ENCODE results near the gene PSMD13. TPM values are rescaled to one million over a fixed set of nuclear protein-coding genes. Genes with fewer than 3 reads are reported as not detected.

The PSMD13 gene
- total RNA-seq, 1 experiment from 2014 or later: 141 TPM

DNA sequence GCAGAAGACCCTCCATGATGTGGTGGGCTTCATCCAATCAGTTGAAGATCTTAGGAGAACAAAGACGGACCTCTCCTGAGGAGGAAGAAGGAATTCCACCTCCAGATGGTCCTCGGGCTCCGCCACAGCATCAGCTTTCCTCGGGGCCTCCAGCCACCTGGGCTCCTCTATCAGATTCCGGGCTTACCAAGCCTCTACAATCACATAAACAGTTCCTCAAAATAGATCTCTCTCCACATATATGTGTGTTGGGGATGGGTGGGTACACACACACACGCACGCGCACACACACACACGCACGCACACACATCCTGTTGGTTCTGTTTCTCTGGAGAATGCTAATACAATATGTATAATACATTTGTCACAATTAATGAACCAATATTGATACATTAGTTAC is 22.6 kb downstream of the PSMD13 start:
- no peaks in the 10 kb centered on the region for H3K4me1 Mint-ChIP-seq
- Histone ChIP-seq H2BK20ac (ENCODE audit: low read depth, low read length, poor library complexity, severe bottlenecking) (no peak overlapping the region), H4K8ac (replicated peaks; ENCODE audit: insufficient read length, low read depth, low read length) (no peak overlapping the region), H3K79me1 (ENCODE audit: insufficient read depth, low read depth, low read length, poor library complexity, severe bottlenecking) (no peaks in the 10 kb centered on the region), H4K20me1 (ENCODE audit: control insufficient read depth, insufficient read depth, insufficient read length) (no peaks in the 10 kb centered on the region), H3K9ac (ENCODE audit: extremely low read depth, insufficient read length, low read length) (no peak overlapping the region), H3K4me2 (ENCODE audit: insufficient read depth, insufficient read length, low read length) (no peak overlapping the region), H3K23ac (ENCODE audit: insufficient read length, low read depth, low read length) (no peak overlapping the region), H3K9me3 (ENCODE audit: control insufficient read depth, low read depth, low read length) (no peaks in the 10 kb centered on the region), H3K27ac (ENCODE audit: insufficient read length, low read depth, low read length) (no peak overlapping the region), H4K5ac (ENCODE audit: insufficient read length, low read depth, low read length) (no peak overlapping the region), H3T11ph (ENCODE audit: low read length) (no peak overlapping the region), H3K79me2 (ENCODE audit: insufficient read depth, low read length) (no peaks in the 10 kb centered on the region), H2BK15ac (ENCODE audit: low read depth, low read length) (no peak overlapping the region), H3K18ac (ENCODE audit: insufficient read length, low read depth, low read length) (no peak overlapping the region), H3K4ac (ENCODE audit: low read depth, low read length) (no peak overlapping the region), H2BK12ac (ENCODE audit: insufficient read length, low read depth, low read length) (no peak overlapping the region), H3K14ac (ENCODE audit: insufficient read depth, low read length) (no peak overlapping the region), H4K91ac (ENCODE audit: insufficient read length, low read depth, low read length) (no peak overlapping the region), H2AFZ (ENCODE audit: low read length) (no peak overlapping the region), H3K4me1 (ENCODE audit: insufficient read depth, low read length) (no peaks in the 10 kb centered on the region), H3K23me2 (ENCODE audit: insufficient read length, low read depth, low read length, poor library complexity, severe bottlenecking) (no peaks in the 10 kb centered on the region), H2AK5ac (ENCODE audit: insufficient read length, low read length) (no peak overlapping the region), H2BK120ac (ENCODE audit: low read depth, low read length, poor library complexity, severe bottlenecking) (no peak overlapping the region), H3K56ac (ENCODE audit: insufficient read length, low read depth, low read length) (no peak overlapping the region), H2BK5ac (ENCODE audit: insufficient read length, low read length) (no peak overlapping the region), H3K27me3 (ENCODE audit: insufficient read depth, low read length) (no peaks in the 10 kb centered on the region)
- peaks cover 4% of the 10 kb centered on the region for H3K27me3 Mint-ChIP-seq (ENCODE audit: low read depth)
- TF ChIP-seq, protein P1, sequence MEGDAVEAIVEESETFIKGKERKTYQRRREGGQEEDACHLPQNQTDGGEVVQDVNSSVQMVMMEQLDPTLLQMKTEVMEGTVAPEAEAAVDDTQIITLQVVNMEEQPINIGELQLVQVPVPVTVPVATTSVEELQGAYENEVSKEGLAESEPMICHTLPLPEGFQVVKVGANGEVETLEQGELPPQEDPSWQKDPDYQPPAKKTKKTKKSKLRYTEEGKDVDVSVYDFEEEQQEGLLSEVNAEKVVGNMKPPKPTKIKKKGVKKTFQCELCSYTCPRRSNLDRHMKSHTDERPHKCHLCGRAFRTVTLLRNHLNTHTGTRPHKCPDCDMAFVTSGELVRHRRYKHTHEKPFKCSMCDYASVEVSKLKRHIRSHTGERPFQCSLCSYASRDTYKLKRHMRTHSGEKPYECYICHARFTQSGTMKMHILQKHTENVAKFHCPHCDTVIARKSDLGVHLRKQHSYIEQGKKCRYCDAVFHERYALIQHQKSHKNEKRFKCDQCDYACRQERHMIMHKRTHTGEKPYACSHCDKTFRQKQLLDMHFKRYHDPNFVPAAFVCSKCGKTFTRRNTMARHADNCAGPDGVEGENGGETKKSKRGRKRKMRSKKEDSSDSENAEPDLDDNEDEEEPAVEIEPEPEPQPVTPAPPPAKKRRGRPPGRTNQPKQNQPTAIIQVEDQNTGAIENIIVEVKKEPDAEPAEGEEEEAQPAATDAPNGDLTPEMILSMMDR (conservative IDR thresholded peaks at IDR 0.05): no peak
- peaks cover 13 to 18% of the 10 kb centered on the region in 2 experiments for H3K9me3 Mint-ChIP-seq
- H3K4me3 Mint-ChIP-seq: no peak overlapping the region
- no peak for DNase-seq
- no peaks in the 10 kb centered on the region for H3K36me3 Mint-ChIP-seq (ENCODE audit: insufficient read depth in 1 of 3, low read depth in 3 of 3)
- no peak overlapping the region for H3K27ac Mint-ChIP-seq
- WGBS (ENCODE audit: extremely low coverage, insufficient read length, low lambda C conversion rate): no CpG with 5 or more reads among the region's 10 CpGs

All from H9 (cell line).